Fibroblast of mammary gland (primary cell): Measurements from ENCODE around the gene R3HDM2.
A peak's percentile ranks its signal among the peaks of the same experiment; 100 is the strongest.

ENCODE experiments used
- DNase-seq: peaks from one replicate; pipeline ENCODE4 v3.0.0-alpha.2; 2010; ENCODE audit warnings: low read depth
- H3K4me3 ChIP-seq: 2 replicates; pipeline ENCODE4 v1.5.1; 2011; ENCODE audit warnings: low read depth, mild to moderate bottlenecking, low read length, moderate library complexity; ENCODE audit not compliant: control insufficient read depth
- TF ChIP-seq, protein P1 (sequence below): conservative IDR thresholded peaks from 2 replicates; pipeline ENCODE4 v1.5.1; 2011; ENCODE audit warnings: low read depth, low read length, inconsistent platforms; ENCODE audit not compliant: control insufficient read depth, insufficient read depth

Gene R3HDM2

DNA sequence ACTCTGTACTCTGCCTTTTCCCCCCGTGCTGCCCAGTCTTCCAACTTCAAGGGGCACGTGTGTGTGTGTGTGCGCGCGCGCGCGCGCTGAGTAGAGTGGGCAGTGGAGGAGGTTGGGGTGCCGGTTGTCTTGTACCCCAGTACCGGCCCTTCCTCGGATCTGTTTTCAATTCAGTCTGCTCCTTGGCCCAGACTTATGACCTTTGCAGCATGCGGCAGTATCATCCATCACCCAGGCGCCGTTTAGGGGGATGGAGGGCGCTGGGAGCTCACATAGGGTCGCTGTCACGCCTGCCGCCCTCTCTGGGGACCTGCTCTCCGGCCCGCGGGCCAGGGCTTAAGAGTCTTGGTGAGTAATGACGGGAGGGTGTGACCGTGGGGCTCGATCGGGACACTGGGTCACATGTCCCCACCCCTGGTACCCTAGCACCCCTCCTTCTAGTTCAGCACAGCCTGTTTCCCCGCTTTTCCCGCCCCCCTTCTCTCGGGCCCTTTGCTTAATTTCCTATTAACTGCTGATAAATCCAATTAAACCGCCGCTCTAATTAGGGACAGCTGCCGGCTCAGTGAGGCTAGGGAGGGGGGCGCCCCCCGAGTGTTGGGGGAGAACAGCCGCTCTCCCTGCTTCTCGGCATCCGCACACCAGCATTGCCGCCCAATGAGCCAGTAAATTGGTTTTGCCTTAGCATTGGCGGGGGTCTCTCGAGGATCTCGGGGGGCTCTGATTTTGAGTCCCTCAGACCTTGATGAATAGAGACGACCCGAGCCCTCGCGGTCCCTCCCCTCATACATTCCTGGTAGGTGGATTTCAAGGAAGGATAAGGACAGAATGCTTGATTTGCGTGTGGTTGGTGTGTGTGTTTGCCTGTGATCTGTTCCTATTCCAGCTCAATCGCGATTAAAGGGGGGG is 189.2 kb downstream of the R3HDM2 start:
- H3K4me3 ChIP-seq = no peak overlapping the region
- no peak for DNase-seq
- TF ChIP-seq, protein P1, sequence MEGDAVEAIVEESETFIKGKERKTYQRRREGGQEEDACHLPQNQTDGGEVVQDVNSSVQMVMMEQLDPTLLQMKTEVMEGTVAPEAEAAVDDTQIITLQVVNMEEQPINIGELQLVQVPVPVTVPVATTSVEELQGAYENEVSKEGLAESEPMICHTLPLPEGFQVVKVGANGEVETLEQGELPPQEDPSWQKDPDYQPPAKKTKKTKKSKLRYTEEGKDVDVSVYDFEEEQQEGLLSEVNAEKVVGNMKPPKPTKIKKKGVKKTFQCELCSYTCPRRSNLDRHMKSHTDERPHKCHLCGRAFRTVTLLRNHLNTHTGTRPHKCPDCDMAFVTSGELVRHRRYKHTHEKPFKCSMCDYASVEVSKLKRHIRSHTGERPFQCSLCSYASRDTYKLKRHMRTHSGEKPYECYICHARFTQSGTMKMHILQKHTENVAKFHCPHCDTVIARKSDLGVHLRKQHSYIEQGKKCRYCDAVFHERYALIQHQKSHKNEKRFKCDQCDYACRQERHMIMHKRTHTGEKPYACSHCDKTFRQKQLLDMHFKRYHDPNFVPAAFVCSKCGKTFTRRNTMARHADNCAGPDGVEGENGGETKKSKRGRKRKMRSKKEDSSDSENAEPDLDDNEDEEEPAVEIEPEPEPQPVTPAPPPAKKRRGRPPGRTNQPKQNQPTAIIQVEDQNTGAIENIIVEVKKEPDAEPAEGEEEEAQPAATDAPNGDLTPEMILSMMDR = no peak

DNA sequence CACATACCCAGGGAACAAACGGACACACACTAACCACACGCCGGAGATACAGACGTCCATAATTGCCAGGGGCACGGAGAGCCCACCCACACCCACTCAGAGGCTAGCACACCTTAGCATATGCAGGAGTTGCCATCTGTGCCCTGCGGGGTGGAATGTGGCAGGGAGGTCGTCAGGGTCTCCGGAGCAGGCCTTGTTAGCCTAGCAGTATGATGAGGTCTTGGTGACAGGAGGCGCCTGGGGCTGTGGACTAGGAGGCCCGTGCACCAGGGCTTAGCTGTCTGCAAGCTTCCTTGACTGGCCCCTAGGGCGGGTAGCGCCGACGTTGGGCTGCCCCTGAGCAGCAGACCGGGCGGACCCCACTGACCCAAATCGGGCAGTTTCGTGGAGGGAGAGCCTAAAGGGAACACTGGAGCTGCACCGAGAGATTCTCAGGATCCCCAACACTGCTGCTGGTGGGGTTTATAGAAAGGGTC is 189.9 kb downstream of the R3HDM2 start:
- H3K4me3 ChIP-seq = peak overlapping the region; percentile 56
- TF ChIP-seq, protein P1 = no peak

DNA sequence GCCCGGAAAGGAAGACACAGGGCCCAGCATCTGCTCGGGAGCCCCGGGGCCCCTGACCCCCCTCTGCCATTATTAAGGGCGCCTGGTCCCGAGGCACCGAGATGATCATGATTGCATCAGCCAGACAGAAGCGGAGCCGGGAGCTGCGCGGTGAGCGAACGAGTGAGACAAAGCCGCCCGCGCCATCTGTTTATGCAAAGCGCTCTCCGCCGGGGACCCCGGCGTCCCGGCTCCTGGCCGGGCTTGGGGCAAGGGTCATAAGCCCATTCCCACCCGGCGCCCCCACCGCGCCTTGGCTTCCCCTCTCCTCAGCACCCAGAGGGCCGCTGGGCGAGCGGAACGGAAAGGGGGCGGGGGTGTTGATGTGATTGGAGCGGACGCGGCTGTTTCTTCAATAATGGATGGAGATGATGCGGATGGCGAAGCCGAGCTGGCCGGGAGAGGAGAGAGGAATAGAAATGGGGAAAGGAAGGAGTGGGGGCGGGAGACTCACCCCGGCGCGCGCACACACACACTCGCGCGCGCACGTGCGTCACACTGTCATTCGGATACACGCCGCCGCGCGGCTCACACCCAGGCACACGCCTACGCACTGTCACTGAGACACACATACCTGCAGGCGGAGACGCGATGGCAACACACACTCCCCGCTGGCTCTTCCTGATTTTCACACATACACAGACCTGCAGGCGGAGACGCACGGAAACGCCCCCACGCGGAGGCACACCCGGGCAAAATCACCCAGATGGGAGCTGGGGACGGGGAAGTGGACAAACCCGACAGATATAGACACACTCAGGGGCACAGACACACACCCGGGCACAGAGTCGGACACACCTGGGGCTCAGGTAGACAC is 190.5 kb downstream of the R3HDM2 start:
- H3K4me3 ChIP-seq = peak overlapping the region; percentile 56
- TF ChIP-seq, protein P1 = no peak
- DNase-seq = peak; percentile 47

More for the DNA sequence above, 189.9 kb downstream of the R3HDM2 start:
- no peak for DNase-seq

DNA sequence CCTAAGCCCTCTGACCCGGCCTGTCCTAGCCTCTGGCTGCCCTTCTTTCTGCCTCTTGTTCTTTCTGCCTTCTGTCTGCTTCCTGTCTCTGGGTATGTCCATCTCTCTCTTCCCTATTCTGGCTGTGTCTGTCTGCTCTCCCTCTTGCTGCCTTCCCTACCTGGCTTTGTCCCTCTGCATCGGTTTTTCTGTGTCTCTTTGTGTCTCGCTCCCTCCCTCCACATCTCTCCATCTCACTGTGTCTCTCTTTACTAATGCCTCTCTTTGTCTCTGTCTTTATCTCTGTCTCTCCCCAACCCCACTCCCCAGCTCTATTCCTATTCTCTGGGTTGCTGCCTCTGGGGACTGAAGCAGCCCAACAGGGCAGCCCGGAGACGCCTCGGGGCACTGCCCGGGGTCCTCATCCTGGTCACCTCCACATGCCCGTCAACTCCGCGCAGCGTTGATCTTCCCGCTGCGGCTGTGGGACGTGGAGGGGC is 191.2 kb downstream of the R3HDM2 start:
- DNase-seq = no peak
- TF ChIP-seq, protein P1 = no peak
- H3K4me3 ChIP-seq = peak overlapping the region; percentile 56

DNA sequence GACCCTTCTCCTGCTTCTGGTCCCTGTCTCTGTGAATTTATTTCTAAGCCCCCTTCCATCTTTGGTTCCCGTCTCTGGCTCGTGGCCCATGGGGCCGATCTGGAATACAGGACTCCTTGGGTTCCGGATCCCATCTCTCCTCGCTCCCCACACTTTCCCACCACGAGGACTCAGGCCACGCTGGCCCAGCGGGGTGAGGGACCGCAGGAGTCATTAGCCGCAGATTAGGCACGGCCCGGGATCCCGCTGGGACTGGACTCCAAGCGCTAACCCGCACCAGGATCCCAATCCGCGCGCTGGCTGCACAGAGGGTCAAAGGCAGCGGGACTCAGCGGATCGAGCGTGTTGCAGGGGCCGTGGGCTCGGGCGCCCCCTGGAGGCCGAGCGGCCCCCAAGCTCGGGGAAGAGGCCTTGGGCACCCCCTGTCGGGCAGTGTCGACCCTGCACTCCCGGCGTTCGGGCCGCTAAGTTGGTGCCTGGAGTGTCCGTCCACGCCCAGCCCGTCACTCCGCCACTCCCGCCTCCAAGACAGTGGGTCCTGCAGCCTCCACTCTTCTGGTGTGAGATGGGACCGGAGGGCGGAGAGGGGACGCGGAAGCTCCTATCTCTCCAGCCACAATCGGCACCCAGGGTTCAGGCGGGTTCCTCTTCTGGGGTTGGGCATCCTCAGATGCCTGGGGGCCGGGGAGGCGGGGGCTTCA is 191.8 kb downstream of the R3HDM2 start:
- peak; percentile 83 for DNase-seq
- peak overlapping the region; percentile 56 for H3K4me3 ChIP-seq
- TF ChIP-seq, protein P1 = peak; percentile 95
